Activated T-cell treated with anti-CD3 and anti-CD28 coated beads for 4 hours (primary cell): ENCODE measurements around the gene HSPH1.
"Not testable (repeated sequence)": the region's sequence is repeated elsewhere in the genome, so short reads cannot be mapped to it uniquely, and the experiment has no call there.

Experiments
- DNase-seq: peaks from one replicate; pipeline ENCODE4 v3.0.0-alpha.2; 2020

The HSPH1 gene

DNA sequence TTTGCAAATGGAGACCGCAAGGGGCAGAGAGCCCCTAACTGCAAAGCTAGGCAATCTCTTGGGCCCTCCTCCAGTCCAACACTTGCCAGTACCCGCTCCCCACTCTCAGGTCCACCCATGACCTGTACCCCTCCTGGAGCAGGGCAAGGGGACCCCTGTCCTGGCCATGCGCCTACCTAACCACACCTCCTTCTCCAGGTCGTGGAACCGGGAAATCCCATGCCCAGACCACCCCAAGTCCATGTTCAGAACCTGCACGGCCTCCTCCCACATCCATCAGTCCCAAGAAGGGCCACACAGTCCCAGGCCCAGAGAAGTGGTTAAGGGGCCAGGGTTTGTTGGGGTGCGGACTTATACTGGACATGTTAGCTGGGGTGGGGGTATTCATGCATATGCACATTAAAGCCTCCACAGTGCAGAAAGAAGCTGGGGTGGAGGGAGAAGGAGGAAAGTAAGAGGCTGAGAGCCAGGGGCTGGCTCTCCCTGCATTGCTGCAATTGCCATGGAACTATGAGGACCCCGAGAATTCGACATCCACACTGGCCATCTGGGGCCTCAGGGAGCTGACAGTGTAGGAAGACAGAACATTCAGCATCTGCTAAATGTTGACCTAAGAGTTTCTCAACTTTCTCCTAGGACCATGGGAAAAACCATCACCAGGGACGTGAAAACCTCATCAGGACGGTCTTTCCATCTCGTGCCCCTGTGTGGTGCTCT lies 39.0 kb downstream of the HSPH1 start:
- DNase-seq: no peak

DNA sequence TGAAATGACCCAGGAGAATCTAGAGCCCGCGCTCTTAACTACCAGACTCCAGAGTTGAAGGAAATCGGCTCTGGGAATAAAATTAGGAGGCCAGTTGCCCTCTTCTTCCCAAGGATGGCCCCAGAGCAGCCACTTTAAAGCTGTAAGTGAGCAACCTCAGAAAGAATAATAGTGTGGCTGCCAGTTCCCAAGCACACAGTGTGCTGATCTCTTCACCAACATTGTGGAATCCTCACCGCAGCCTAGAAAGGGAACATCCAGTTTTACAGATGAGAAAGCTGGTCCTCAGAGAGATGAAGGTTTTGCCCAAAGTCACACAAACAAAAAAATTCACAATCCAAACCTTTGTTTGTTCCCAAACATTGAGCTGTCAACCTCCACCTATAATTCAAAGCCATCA lies 39.6 kb downstream of the HSPH1 start:
- no peak for DNase-seq

DNA sequence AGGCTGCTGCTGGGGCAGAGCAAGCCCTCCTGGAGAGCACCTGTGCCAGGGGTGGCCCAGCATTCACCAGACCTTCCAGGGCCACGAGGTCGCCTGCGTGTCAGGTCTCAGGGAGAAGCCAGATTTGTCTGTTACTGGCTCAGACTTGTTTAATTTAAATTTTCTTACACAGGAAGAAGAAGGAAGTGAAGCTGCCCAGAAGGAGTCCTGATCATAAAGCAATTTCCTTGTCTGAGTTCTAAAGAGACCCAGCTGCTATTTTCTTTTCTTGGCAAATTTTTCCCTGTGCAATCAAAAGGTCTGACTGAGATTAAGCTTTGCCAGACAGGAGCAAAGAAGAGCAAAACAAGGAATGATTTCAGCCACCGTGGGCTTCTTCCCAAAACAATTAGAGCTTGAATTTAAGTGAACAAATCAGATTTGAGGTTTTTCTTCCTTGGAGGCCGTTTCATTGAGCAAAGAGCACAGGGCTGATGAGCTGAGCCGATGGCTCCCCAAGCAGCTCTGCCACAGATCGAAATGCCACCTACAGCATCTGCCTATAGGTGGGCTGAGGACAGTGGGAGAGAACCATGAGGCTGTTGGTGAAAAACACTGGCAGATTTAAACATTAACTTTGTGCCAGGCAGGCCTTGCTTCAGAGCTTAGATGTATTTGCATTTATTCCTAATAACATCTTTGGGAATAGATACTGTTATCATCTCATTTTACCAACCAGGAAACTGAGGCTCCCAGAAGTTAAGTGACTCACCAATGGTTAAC lies 40.1 kb downstream of the HSPH1 start:
- DNase-seq: no peak

DNA sequence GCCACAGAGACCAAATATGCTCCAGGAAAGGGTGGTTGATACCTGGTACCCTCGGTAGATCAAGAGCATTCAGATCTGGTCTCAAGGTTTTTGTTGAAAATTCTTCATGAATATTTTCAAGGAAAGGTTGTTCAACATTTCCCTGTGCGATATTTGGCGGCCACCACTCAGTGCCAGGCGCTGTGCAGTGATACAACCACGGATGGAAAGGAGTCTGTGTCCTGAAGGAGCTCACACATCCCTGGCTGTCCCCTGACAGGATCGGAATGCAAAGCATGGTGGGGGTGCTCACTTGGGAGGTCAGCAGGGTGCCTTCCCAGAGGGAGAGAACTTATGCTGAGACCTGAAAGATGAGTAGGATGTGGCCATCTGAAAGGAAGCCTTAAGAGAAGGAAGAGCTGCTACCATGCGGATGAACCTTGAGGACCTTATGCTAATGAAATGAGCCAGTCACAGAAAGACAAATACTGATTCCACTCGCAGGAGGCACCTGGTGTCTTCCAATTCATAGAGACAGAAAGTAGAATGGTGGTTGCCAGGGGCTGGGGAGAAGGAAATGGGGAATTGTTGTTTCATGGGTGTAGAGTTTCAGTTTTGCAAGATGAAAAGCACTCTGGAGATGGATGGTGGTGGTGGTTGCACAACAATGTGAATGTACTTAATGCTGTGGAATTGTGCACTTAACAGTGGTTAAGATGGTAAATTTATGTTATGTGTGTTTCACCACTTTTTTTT lies 41.6 kb downstream of the HSPH1 start:
- DNase-seq: no peak

DNA sequence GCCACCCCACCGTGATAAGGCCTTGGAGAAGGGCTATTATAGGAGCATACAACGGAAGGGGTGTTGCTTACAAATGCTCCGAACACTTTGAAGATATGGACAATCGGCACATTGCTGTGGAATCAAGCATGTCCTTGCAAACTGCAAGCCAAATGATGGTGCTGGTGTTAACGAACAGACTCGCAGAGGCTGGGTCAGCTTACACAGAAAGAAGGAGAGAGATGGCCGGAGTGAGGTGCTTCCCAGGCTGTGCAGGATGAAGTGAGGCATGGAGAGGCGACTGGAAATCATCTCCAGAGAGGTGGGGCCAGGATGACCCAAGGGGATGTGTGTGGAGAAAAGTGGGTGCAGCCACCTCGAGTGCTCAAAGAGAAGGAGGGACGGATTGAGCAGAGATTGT lies 42.2 kb downstream of the HSPH1 start:
- DNase-seq: no peak

DNA sequence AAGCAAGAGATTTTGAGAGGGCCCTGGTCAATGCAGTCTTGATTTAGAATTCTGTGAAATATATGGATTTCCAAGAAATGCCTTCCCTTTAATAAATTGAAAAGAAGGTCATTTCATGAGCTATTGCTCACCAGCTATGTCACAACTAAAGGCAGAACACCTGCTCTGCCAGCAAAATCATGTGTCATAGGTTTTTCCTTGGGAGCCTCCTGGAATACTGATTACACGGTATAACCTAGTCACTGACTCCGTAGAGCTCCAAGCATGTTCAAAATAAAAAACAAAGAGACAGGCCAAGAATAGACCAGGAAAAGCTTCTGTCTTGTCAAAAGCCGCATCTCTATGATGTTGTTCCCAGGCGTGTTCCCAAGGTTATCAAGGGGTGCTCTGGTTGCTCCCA lies 45.5 kb downstream of the HSPH1 start:
- no peak for DNase-seq

DNA sequence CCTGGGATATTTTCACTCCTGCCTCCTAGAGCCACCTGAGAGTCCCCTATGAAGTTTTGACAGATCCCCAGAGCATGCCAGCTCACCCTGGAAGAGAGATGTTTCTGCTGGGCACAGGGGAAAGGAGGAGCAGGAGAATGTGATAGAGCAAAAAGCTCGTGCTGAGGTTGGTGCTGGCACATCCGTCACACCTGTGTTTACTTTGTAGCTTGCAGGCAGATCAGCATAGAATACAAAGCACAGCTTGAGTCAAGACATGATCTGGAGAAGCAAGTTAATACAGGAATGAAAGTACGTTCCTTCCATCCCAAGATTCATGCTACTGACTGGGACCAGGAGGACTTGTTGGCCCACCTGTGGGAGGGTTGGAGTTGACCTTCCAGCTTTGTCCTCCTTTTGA lies 46.1 kb downstream of the HSPH1 start:
- DNase-seq: no peak

DNA sequence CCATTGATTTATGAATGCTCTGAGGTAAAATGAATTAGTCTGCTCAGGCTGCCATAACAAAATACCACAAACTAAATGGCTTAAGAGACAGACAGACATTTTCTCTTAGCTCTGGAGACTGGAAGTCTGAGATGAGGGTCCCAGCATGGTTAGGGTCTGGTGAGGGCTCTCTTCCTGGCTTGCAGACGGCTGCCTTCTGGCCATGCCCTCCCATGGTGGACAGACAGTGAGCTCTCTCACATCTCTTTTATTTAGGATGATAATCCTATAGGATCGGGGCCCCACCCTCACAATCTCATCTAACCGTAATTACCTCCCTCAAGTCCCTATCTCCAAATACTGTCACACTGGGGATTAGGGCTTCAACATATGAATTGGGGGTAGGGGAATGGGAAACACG lies 47.1 kb downstream of the HSPH1 start:
- DNase-seq: no peak

DNA sequence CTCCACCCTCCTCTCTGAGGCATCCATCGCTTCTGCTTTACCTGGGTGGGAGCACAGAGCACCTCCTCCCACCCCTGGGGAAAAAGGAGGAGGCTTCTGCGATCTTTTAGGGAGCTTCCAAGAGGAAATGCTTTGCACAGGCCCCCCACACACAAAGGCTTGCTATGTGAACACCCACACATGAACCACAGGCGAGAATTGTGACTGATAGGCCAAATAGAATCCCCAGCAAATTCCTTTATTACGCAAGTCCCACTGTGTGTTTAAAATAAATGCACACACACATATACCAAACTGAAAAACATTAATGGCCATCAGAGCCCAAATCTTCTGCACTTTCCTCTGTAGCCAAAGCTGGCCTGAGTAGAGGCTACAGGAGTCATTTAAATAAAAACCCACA lies 50.6 kb downstream of the HSPH1 start:
- no peak for DNase-seq

DNA sequence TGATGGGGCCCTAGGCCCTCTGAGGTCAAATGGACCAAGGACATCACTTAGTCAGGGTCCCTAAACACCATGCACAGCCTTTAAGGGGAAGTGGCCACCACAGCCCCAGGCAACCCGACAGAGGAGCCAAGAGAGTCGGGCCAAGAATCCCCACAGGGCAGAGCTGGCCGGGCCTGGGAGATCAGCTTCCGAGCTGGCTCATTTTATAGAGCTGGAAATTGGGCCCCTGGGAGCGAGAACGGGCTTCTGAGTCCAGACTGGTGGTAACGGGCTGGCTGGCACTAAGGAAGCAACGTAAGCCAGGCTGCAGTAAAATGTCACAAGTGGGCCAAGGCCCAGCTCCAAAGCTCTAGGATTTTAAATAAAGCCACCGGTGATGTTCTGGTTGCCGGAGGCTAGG lies 51.1 kb downstream of the HSPH1 start:
- DNase-seq: no peak

DNA sequence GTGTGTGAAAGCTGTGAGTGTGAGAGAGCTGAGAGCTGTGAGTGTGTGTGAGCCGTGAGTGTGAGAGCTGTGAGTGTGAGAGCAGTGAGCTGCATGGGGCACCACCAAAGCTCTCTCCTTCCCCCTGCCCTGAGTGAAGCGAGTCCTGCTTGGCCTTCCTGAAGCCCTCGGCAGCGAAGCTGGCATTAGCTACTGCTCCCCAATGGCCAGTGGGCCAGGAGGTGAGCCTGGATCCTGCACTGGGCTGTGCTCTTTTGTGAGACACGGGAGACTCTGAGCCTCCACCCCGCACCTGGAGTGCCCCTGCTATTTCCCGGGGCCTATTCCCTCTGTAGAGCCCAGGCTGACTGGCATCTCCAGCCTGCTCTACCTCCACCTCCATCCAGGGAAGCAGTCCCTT lies 51.5 kb downstream of the HSPH1 start:
- DNase-seq: no peak

DNA sequence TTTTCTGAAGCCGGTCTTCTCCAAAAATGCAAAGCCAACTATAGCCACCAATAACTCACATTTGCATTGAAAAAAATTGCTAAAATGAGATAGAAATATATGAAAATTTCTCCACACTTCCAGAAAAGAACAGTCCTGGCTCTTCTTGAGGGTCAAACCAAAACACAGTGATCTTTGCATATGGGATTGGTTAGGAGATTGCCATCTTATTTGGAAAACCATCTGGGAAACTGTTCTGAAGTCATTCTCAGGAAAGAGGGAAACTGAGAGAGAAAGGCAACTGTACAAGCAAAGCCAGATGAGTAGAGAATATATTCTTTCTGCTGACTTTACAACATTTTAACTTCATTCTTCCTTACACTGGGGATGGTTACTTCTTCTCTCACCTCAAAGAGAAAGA lies 54.6 kb downstream of the HSPH1 start:
- no peak for DNase-seq

DNA sequence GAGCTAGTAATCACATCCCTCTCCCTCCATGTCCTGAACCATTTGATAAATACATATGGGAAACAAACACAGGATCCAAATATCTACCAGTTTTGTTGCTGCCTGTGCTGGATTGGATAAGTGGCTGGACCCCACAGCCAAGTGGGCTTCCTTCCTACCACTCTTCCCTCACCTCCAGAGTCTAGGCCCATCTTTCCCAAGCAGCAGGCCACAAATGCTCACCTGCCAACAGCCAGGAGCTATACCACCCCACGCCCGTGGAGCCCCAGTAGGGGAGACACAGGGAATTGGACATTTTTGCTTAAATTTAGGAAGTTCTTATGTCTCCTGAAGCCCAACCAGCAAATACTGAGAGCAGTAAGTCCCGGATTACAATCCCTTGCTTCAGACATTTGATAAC lies 55.8 kb downstream of the HSPH1 start:
- no peak for DNase-seq

DNA sequence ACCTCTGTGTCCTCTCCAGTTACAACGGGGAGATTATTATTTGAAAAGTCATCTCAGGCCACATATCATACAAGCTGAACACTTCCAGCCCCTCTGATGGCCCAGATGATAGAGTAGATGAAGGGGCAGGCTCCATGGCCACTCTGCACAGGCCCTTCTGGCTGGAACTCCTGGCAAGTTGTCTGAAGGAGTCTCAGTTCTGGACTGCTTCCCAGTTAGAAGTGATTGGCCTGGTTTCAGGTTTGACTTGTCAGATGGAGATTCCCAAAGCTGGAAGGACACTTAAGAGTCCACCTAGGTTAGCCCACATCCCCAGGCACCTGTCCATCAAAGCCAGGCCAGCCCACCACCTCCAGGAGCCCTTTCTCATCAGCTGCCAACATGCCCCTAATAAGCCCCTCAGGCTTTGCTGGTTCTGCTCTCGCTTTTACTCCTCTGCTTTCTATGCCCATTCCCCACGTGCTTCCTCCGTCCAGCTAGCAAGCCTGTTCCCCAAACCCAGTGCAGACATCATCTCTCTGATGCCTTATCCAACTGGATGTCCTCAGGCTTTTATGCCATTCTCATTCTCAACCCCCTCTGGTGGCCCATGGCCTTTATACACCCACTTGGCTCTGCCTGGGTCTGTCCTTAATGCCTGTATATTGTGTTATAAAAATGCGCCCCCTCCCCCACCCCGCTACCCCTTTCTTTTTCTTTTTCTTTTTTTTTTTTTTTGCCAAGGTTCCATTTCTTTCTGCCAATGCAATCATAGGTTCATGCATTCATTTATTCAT lies 56.5 kb downstream of the HSPH1 start:
- DNase-seq: no peak

DNA sequence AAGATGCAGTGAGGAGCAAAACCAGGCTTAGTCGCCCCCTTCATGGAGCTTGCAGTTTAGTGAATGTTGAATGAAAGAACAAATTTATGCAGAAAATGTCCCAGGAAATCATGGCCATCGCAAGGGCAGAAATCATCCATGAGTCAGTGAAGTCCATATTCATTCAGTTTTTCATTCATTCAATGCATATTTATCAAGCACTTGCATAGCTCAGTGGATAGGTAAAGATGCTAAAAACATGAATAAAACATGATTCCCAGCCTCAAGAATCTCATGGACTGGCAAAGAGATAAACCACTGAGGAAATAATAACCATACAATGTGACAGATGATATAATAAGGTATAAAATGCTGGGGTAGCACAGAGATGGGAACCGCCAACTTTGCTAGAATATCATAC lies 58.8 kb downstream of the HSPH1 start:
- DNase-seq: no peak

DNA sequence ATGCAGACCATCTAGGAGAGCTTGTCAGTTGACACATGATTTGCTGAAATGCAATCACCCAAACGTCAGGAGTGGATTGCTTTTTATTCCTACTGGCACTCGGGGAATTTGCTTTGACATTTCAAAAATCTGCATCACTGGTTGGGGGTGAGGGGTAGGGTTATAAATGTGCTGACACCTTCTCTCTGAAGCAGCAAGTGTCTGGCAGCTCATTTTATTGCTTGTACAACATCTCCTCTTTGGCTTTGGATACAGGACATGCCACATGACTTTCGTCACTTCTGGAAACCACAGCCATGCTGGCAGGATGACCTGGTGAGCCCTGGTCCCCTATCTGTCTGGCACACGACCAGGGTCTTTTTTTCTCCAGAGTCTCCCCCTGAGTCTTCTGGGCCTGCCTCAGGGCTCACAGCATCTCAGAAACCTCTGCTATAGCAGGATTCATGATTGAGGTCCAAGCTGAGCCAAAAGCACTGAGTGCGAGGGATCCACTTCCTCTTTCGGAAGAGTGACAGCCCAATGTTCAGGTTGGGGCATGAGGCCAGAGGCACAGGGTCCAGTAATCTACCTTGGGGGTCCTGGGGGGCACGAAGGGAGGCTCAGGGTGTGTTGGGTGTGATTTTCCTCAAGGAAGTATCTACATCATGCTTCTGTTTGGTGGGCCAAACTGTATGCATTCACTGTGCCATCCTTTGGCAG lies 60.1 kb downstream of the HSPH1 start:
- DNase-seq: no peak

DNA sequence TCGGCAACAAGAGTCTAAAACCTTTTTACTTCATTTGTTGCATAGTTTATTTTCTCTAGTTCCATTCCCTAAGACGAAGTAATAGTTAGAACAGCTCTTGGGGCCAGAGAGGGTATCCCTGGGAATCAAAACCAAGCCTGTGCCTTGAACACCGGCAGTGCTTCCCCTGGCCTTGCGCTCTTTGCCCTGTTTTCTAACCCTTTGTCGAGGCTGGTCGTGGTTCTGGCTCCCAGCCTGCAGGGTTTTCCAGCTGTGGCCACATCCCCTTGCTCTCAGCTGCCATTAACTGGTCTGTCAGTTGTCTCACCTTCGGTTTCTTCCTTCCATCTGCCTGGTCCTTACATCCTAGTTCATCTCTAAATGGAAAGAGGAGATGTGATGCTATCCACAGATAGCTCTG lies 61.0 kb downstream of the HSPH1 start:
- no peak for DNase-seq

DNA sequence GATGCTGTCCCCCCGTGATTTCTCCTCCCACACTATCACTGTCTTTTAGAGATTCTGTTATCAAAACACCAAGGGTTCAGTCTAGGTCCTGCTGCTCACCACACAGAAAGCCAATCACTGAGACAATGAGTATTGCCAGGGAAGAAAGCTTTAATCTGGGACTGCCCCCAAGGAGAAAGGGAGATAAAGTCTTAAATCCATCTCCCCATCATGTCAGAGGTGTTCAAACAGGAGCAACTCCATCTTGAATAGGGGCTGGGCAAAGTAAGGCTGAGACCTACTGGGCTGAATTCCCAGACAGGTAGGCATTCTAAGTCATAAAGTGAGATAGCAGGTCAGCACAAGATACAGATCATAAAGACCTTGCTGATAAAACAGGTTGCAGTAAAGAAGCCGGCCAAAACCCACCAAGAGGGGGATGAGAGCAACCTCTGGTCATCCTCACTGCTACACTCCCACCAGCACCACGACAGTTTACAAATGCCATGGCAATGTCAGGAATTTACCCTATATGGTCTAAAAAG lies 63.7 kb downstream of the HSPH1 start:
- DNase-seq: not testable (repeated sequence)

DNA sequence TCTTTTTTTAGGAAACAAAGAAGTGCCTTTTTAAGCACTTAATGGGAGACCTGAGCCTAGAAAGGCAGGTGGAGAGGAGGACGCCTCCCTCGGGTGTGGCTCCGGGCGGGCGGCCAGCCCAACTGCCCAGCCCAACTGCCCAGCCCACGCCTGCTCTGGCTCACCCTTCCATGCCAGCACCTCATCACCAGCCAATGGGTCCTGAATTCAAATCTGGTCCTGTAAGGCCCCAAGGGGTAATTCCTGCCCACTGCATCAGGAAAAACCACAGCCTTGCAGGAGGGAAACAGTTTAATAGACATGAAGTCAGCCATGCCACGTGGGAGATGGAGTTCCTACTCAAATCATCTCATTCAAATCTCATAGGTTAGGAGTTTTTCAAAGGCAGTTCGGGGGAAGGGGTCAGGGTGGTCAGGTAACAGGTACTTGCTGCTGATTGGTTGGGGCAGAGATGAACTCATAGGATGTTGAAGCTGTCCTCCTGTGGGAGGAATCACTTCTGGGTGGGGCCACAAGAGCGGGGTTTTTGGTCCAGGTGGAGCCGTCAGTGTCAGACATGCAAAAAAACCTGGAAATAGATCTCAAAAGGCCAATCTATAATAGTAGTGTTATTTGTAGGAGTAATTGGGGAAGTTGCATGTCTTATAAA lies 64.9 kb downstream of the HSPH1 start:
- no peak for DNase-seq

DNA sequence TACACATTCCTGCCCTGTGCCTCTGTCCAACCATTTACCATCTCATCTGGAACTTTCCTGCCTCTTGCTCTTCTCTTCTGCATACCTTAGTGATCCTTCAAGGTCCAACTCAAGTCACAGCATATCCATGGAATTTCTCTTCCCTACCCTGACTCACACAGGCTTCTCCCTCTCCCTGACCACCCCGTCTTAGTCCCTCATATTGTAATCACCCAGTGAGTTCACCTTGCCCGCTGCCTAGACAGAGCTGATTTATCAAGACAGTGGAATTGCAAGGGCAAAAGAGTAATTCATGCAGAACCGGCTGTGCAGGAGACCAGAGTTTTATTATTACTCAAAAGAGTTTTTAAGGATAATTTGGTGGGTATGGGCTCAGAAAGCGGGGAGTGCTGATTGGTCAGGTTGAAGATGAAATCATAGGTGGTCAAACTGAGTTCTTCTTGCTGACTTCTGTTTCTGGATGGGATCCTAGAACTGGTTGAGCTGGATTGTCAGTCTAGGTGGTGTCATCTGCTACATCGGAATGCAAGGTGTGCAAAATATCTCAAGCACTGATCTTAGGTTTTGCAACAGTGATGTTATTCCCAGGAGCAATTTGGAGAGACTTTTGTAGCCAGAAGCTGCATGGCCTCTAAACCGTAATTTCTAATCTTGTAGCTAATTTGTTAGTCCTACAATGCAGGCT lies 67.2 kb downstream of the HSPH1 start:
- no peak for DNase-seq
